Uterus (tissue), 2 donors: ENCODE data around the gene LGALS3.

Source experiments
- POLR2A ChIP-seq, 2 donors: fragments of 450-650 bp; IDR thresholded peaks; one replicate each; pipeline ENCODE4 v1.6.1; 2016; ENCODE audit warnings: antibody characterized with exemption in 2 of 2, mild to moderate bottlenecking in 1 of 2, moderate library complexity in 1 of 2
- TF ChIP-seq, protein P1 (sequence below), 4 experiments: fragments of 200-600 bp in 2 of 4; fragments of 450-650 bp in 2 of 4; sonication (generic) in 2 of 4; IDR thresholded peaks; one replicate each; pipeline ENCODE4 v1.5.1; 2016 to 2019; ENCODE audit warnings: antibody characterized with exemption in 4 of 4, mild to moderate bottlenecking in 2 of 4, moderate library complexity in 1 of 4

- TF ChIP-seq, protein P1, sequence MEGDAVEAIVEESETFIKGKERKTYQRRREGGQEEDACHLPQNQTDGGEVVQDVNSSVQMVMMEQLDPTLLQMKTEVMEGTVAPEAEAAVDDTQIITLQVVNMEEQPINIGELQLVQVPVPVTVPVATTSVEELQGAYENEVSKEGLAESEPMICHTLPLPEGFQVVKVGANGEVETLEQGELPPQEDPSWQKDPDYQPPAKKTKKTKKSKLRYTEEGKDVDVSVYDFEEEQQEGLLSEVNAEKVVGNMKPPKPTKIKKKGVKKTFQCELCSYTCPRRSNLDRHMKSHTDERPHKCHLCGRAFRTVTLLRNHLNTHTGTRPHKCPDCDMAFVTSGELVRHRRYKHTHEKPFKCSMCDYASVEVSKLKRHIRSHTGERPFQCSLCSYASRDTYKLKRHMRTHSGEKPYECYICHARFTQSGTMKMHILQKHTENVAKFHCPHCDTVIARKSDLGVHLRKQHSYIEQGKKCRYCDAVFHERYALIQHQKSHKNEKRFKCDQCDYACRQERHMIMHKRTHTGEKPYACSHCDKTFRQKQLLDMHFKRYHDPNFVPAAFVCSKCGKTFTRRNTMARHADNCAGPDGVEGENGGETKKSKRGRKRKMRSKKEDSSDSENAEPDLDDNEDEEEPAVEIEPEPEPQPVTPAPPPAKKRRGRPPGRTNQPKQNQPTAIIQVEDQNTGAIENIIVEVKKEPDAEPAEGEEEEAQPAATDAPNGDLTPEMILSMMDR (IDR thresholded peaks at IDR 0.05) = no peak
- no peak for TF ChIP-seq POLR2A (IDR thresholded peaks at IDR 0.05)
Observed at GRCh38 chr14:55101698-55102097, 27.4 kb upstream of the LGALS3 start.
